Measurements from ENCODE around the gene AGPAT3.

Gene AGPAT3

GRCh38 chr21:43989401-43989800 lies 124.4 kb downstream of the AGPAT3 start:
- Histone ChIP-seq H3K9me3 (ENCODE audit: control insufficient read depth, low read length) (no peaks in the 10 kb centered on the region), H3K4me3 (ENCODE audit: extremely low read depth, insufficient read depth, low read length, poor library complexity, severe bottlenecking) (no peak overlapping the region), H3K36me3 (ENCODE audit: control insufficient read depth, insufficient read depth, low read length) (no peaks in the 10 kb centered on the region), H3K4me1 (ENCODE audit: control insufficient read depth, insufficient read depth, low read length, poor library complexity, severe bottlenecking) (no peaks in the 10 kb centered on the region), H3K27ac (ENCODE audit: low read depth, low read length, severe bottlenecking) (no peak overlapping the region)
- WGBS, 2 experiments (ENCODE audit: insufficient coverage in 2 of 2): 97% methylated on average over 6 of the region's 7 CpGs; no CpG with 5 or more reads in 1 of the 2 experiments

GRCh38 chr21:43991447-43991991 lies 126.5 kb downstream of the AGPAT3 start:
- Histone ChIP-seq H3K4me1 (ENCODE audit: control insufficient read depth, insufficient read depth, low read length, poor library complexity, severe bottlenecking) (no peaks in the 10 kb centered on the region), H3K4me3 (ENCODE audit: extremely low read depth, insufficient read depth, low read length, poor library complexity, severe bottlenecking) (no peak overlapping the region), H3K27ac (ENCODE audit: low read depth, low read length, severe bottlenecking) (no peak overlapping the region), H3K36me3 (ENCODE audit: control insufficient read depth, insufficient read depth, low read length) (no peaks in the 10 kb centered on the region), H3K9me3 (ENCODE audit: control insufficient read depth, low read length) (no peaks in the 10 kb centered on the region)
- WGBS, 2 experiments (ENCODE audit: insufficient coverage in 2 of 2): 91 to 94% methylated on average over 29 to 33 of the region's 33 CpGs

GRCh38 chr21:43992121-43992520 lies 127.1 kb downstream of the AGPAT3 start:
- 88 to 97% methylated on average over 7 to 11 of the region's 11 CpGs for WGBS, 2 experiments (ENCODE audit: insufficient coverage in 2 of 2)
- no peaks in the 10 kb centered on the region for H3K36me3 ChIP-seq (ENCODE audit: control insufficient read depth, insufficient read depth, low read length)
- H3K4me3 ChIP-seq (ENCODE audit: extremely low read depth, insufficient read depth, low read length, poor library complexity, severe bottlenecking): no peak overlapping the region
- no peaks in the 10 kb centered on the region for H3K9me3 ChIP-seq (ENCODE audit: control insufficient read depth, low read length)
- no peaks in the 10 kb centered on the region for H3K4me1 ChIP-seq (ENCODE audit: control insufficient read depth, insufficient read depth, low read length, poor library complexity, severe bottlenecking)
- H3K27ac ChIP-seq (ENCODE audit: low read depth, low read length, severe bottlenecking): no peak overlapping the region

- Histone ChIP-seq H3K4me1 (ENCODE audit: control insufficient read depth, insufficient read depth, low read length, poor library complexity, severe bottlenecking) (no peaks in the 10 kb centered on the region), H3K27ac (ENCODE audit: low read depth, low read length, severe bottlenecking) (no peak overlapping the region), H3K9me3 (ENCODE audit: control insufficient read depth, low read length) (no peaks in the 10 kb centered on the region), H3K36me3 (ENCODE audit: control insufficient read depth, insufficient read depth, low read length) (no peaks in the 10 kb centered on the region), H3K4me3 (ENCODE audit: extremely low read depth, insufficient read depth, low read length, poor library complexity, severe bottlenecking) (no peak overlapping the region)
- 92 to 94% methylated on average over 11 to 17 of the region's 18 CpGs for WGBS, 2 experiments (ENCODE audit: insufficient coverage in 2 of 2)
These were observed 128.5 kb downstream of the AGPAT3 start for GRCh38 chr21:43993420-43993934.

GRCh38 chr21:43994085-43994484 lies 129.1 kb downstream of the AGPAT3 start:
- no peaks in the 10 kb centered on the region for H3K36me3 ChIP-seq (ENCODE audit: control insufficient read depth, insufficient read depth, low read length)
- H3K4me3 ChIP-seq (ENCODE audit: extremely low read depth, insufficient read depth, low read length, poor library complexity, severe bottlenecking): no peak overlapping the region
- no peaks in the 10 kb centered on the region for H3K9me3 ChIP-seq (ENCODE audit: control insufficient read depth, low read length)
- H3K27ac ChIP-seq (ENCODE audit: low read depth, low read length, severe bottlenecking): no peak overlapping the region
- H3K4me1 ChIP-seq (ENCODE audit: control insufficient read depth, insufficient read depth, low read length, poor library complexity, severe bottlenecking): no peaks in the 10 kb centered on the region
- 74 to 92% methylated on average over 5 to 10 of the region's 11 CpGs for WGBS, 2 experiments (ENCODE audit: insufficient coverage in 2 of 2)

DNA sequence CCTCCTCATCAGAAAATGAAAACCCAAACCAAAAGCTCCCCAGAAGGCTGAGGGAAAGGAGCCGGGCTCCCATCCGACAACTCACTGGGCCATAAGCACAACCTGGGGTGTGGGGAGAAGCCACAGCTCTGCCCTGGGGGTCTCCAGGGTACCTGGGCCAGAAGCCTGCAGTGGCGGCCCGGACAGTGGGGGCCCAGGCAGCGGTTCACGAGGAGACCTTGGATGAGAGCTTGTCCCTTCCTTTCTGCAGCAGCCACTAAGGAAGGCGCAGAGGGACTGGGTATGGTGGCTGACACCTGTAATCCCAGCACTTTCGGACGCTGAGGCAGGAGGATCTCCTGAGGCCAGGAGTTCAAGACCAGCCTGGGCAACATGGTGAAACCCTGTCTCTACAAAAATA lies 129.6 kb downstream of the AGPAT3 start:
- Histone ChIP-seq H3K36me3 (ENCODE audit: control insufficient read depth, insufficient read depth, low read length) (no peaks in the 10 kb centered on the region), H3K4me3 (ENCODE audit: extremely low read depth, insufficient read depth, low read length, poor library complexity, severe bottlenecking) (no peak overlapping the region), H3K27ac (ENCODE audit: low read depth, low read length, severe bottlenecking) (no peak overlapping the region), H3K9me3 (ENCODE audit: control insufficient read depth, low read length) (no peaks in the 10 kb centered on the region), H3K4me1 (ENCODE audit: control insufficient read depth, insufficient read depth, low read length, poor library complexity, severe bottlenecking) (no peaks in the 10 kb centered on the region)
- WGBS, 2 experiments (ENCODE audit: insufficient coverage in 2 of 2): 91 to 92% methylated on average over 5 to 6 of the region's 9 CpGs

GRCh38 chr21:43995521-43996105 lies 130.6 kb downstream of the AGPAT3 start:
- Histone ChIP-seq H3K27ac (ENCODE audit: low read depth, low read length, severe bottlenecking) (no peak overlapping the region), H3K4me1 (ENCODE audit: control insufficient read depth, insufficient read depth, low read length, poor library complexity, severe bottlenecking) (no peaks in the 10 kb centered on the region), H3K9me3 (ENCODE audit: control insufficient read depth, low read length) (no peaks in the 10 kb centered on the region), H3K4me3 (ENCODE audit: extremely low read depth, insufficient read depth, low read length, poor library complexity, severe bottlenecking) (no peak overlapping the region), H3K36me3 (ENCODE audit: control insufficient read depth, insufficient read depth, low read length) (no peaks in the 10 kb centered on the region)
- 91 to 93% methylated on average over 13 to 16 of the region's 18 CpGs for WGBS, 2 experiments (ENCODE audit: insufficient coverage in 2 of 2)

GRCh38 chr21:43997766-43998742 lies 133.0 kb downstream of the AGPAT3 start:
- 83 to 88% methylated on average over 1 to 3 of the region's 5 CpGs for WGBS, 2 experiments (ENCODE audit: insufficient coverage in 2 of 2)
- Histone ChIP-seq H3K36me3 (ENCODE audit: control insufficient read depth, insufficient read depth, low read length) (no peaks in the 10 kb centered on the region), H3K4me3 (ENCODE audit: extremely low read depth, insufficient read depth, low read length, poor library complexity, severe bottlenecking) (no peak overlapping the region), H3K9me3 (ENCODE audit: control insufficient read depth, low read length) (no peaks in the 10 kb centered on the region), H3K27ac (ENCODE audit: low read depth, low read length, severe bottlenecking) (no peak overlapping the region), H3K4me1 (ENCODE audit: control insufficient read depth, insufficient read depth, low read length, poor library complexity, severe bottlenecking) (no peaks in the 10 kb centered on the region)

DNA sequence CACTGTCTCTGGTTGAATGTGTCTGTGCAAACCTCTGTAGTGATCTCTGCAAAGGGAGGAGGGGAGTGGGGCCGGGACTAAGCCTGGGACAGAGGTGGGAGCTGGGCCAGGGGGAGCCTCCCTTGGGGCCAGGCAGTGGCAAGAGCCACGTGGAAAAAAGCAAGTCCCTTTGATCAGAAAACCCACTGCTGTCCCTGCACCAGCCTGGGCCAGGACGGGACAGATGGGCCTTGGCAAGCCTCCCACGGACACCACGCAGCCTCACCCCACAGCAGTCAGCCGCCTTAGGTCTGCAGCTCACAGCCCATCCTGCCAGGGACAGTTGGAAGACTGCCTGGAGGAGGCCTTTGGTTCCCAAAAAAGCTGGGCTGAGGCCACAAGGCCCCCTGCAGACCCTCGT lies 135.3 kb downstream of the AGPAT3 start:
- H3K4me3 ChIP-seq (ENCODE audit: extremely low read depth, insufficient read depth, low read length, poor library complexity, severe bottlenecking): no peak overlapping the region
- H3K9me3 ChIP-seq (ENCODE audit: control insufficient read depth, low read length): no peaks in the 10 kb centered on the region
- H3K4me1 ChIP-seq (ENCODE audit: control insufficient read depth, insufficient read depth, low read length, poor library complexity, severe bottlenecking): no peaks in the 10 kb centered on the region
- H3K36me3 ChIP-seq (ENCODE audit: control insufficient read depth, insufficient read depth, low read length): no peaks in the 10 kb centered on the region
- 78 to 88% methylated on average over 4 to 6 of the region's 7 CpGs for WGBS, 2 experiments (ENCODE audit: insufficient coverage in 2 of 2)
- no peak overlapping the region for H3K27ac ChIP-seq (ENCODE audit: low read depth, low read length, severe bottlenecking)

GRCh38 chr21:44002511-44002910 lies 137.5 kb downstream of the AGPAT3 start:
- H3K4me3 ChIP-seq (ENCODE audit: extremely low read depth, insufficient read depth, low read length, poor library complexity, severe bottlenecking): no peak overlapping the region
- no peaks in the 10 kb centered on the region for H3K36me3 ChIP-seq (ENCODE audit: control insufficient read depth, insufficient read depth, low read length)
- 92 to 93% methylated on average over 10 of the region's 10 CpGs for WGBS, 2 experiments (ENCODE audit: insufficient coverage in 2 of 2)
- no peak overlapping the region for H3K27ac ChIP-seq (ENCODE audit: low read depth, low read length, severe bottlenecking)
- H3K4me1 ChIP-seq (ENCODE audit: control insufficient read depth, insufficient read depth, low read length, poor library complexity, severe bottlenecking): peaks cover 9% of the 10 kb centered on the region
- no peaks in the 10 kb centered on the region for H3K9me3 ChIP-seq (ENCODE audit: control insufficient read depth, low read length)
